NCI-H774 (cell line): ENCODE measurements around the gene TH.

Source experiments
- DNase-seq: peaks from one replicate; lab custom pipeline; 2025; lab: John Stamatoyannopoulos, UW

Gene TH

GRCh38 chr11:2208691-2209369, 37.2 kb upstream of the TH start:
- DNase-seq: peak; percentile 22

GRCh38 chr11:2207773-2208621, 36.4 kb upstream of the TH start:
- DNase-seq: no peak

- DNase-seq: no peak
These were observed 35.6 kb upstream of the TH start for GRCh38 chr11:2207212-2207611.

- no peak for DNase-seq
These were observed 34.5 kb upstream of the TH start for GRCh38 chr11:2205981-2206690.

- DNase-seq: no peak
These were observed 33.7 kb upstream of the TH start for GRCh38 chr11:2205214-2205720.

- DNase-seq: no peak
These were observed 33.0 kb upstream of the TH start for GRCh38 chr11:2204361-2205213.

GRCh38 chr11:2203440-2204259, 32.0 kb upstream of the TH start:
- no peak for DNase-seq

GRCh38 chr11:2202900-2203439, 31.4 kb upstream of the TH start:
- no peak for DNase-seq

GRCh38 chr11:2202071-2202899, 30.7 kb upstream of the TH start:
- no peak for DNase-seq

GRCh38 chr11:2201542-2201941, 29.9 kb upstream of the TH start:
- DNase-seq: no peak

GRCh38 chr11:2200957-2201519, 29.4 kb upstream of the TH start:
- no peak for DNase-seq

GRCh38 chr11:2200536-2200935, 28.9 kb upstream of the TH start:
- no peak for DNase-seq

- DNase-seq: no peak
These were observed 28.1 kb upstream of the TH start for GRCh38 chr11:2199466-2200341.

GRCh38 chr11:2198621-2199365, 27.2 kb upstream of the TH start:
- no peak for DNase-seq

GRCh38 chr11:2197771-2198520, 26.3 kb upstream of the TH start:
- no peak for DNase-seq

GRCh38 chr11:2196970-2197770, 25.6 kb upstream of the TH start:
- peak; percentile 63 for DNase-seq
